HFFc6 (cell line): ENCODE data around the gene C5orf24. TPM values are rescaled to one million over a fixed set of nuclear protein-coding genes. Genes with fewer than 3 reads are reported as not detected.

Experiments used
- DNase-seq: peaks from one replicate; pipeline ENCODE4 v3.0.0-alpha.2; 2018
- H3K27ac Mint-ChIP-seq: 2 replicates; pipeline ENCODE4 v1.8.0; 2020; ENCODE audit warnings: mild to moderate bottlenecking, mixed read lengths
- H3K27me3 Mint-ChIP-seq: 2 replicates; pipeline ENCODE4 v1.8.0; 2021; ENCODE audit warnings: mild to moderate bottlenecking, moderate library complexity, mixed read lengths; ENCODE audit not compliant: insufficient read depth
- H3K36me3 Mint-ChIP-seq: 2 replicates; pipeline ENCODE4 v1.8.0; 2021; ENCODE audit warnings: low read depth, mixed read lengths
- H3K4me1 Mint-ChIP-seq: 2 replicates; pipeline ENCODE4 v1.8.0; 2020; ENCODE audit warnings: low read depth, mixed read lengths
- H3K4me3 Mint-ChIP-seq: 2 replicates; pipeline ENCODE4 v1.8.0; 2020; ENCODE audit warnings: mild to moderate bottlenecking, moderate library complexity, mixed read lengths
- H3K9me3 Mint-ChIP-seq: 2 replicates; pipeline ENCODE4 v1.8.0; 2020; ENCODE audit warnings: mild to moderate bottlenecking, mixed read lengths
- CTCF ChIP-seq: fragments of 200-600 bp; sonication (generic); IDR thresholded peaks from 2 replicates; pipeline ENCODE4 v1.5.0; 2021; ENCODE audit warnings: antibody characterized with exemption, mild to moderate bottlenecking
- total RNA-seq, 6 experiments: library from RNA; stranded (reverse); fragmentation: NEBNext Ultra II Directional; extraction: Animal tissue kit (Norgen Biotek cat#: 25700); gene quantifications; 2 replicates in 1 of 6; 3 replicates in 5 of 6; pipeline ENCODE4 v1.2.3, GENCODE V29; 2021

C5orf24 gene
- total RNA-seq, 6 experiments from 2014 or later: 48.8 to 61.5 (median 57.6) TPM

- peaks cover 22% of the 10 kb centered on the region for H3K4me1 Mint-ChIP-seq
- peak; percentile 4 for DNase-seq
- TF ChIP-seq CTCF: no peak
- H3K4me3 Mint-ChIP-seq: no peak overlapping the region
- no peaks in the 10 kb centered on the region for H3K9me3 Mint-ChIP-seq
- H3K36me3 Mint-ChIP-seq: peaks cover 9% of the 10 kb centered on the region
- no peaks in the 10 kb centered on the region; the same call in 1 of the 2 replicates for H3K27me3 Mint-ChIP-seq
- H3K27ac Mint-ChIP-seq: peak overlapping the region; percentile 63
Observed at GRCh38 chr5:134902071-134902801, 56.5 kb downstream of the C5orf24 start.

GRCh38 chr5:134904610-134905245 is 59.0 kb downstream of the C5orf24 start, which contains the start of gene PCBD2:
Gene PCBD2, plus strand, starts transcription at chr5:134905131. Its CDS starts 9 bp downstream, at chr5:134905140.
- Mint-ChIP-seq H3K4me3 (peak within 1 kb of the TSS; percentile 98), H3K36me3 (peaks cover 9% of the 10 kb centered on the region), H3K27me3 (no peaks in the 10 kb centered on the region; the same call in 1 of the 2 replicates), H3K4me1 (peaks cover 22% of the 10 kb centered on the region), H3K27ac (peak within 1 kb of the TSS; percentile 96), H3K9me3 (no peaks in the 10 kb centered on the region)
- peak; percentile 93 for TF ChIP-seq CTCF
- peak; percentile 85 for DNase-seq

GRCh38 chr5:134905246-134905996 is 59.7 kb downstream of the C5orf24 start:
- TF ChIP-seq CTCF: peak; percentile 91
- H3K4me3 Mint-ChIP-seq: peak overlapping the region; percentile 98

GRCh38 chr5:134906811-134907210 is 61.0 kb downstream of the C5orf24 start:
- Mint-ChIP-seq H3K4me1 (peaks cover 21% of the 10 kb centered on the region), H3K4me3 (peak overlapping the region; percentile 50; the same call in 1 of the 2 replicates), H3K9me3 (no peaks in the 10 kb centered on the region), H3K36me3 (peaks cover 4% of the 10 kb centered on the region; the same call in 1 of the 2 replicates), H3K27me3 (no peaks in the 10 kb centered on the region; the same call in 1 of the 2 replicates), H3K27ac (peak overlapping the region; percentile 42)
- TF ChIP-seq CTCF: no peak
- no peak for DNase-seq

More at GRCh38 chr5:134905246-134905996, 59.7 kb downstream of the C5orf24 start:
- Mint-ChIP-seq H3K4me1 (peaks cover 22% of the 10 kb centered on the region), H3K9me3 (no peaks in the 10 kb centered on the region), H3K36me3 (peaks cover 4% of the 10 kb centered on the region; the same call in 1 of the 2 replicates), H3K27ac (peak overlapping the region; percentile 96), H3K27me3 (no peaks in the 10 kb centered on the region; the same call in 1 of the 2 replicates)
- peak; percentile 67 for DNase-seq

Other genes starting within 250 kb of the C5orf24 start
- 100 to 1,000 TPM in 4 of 6 experiments, 10 to 100 TPM in 2; 94.0 to 108 (median 103) TPM for gene SAR1B, start 213.1 kb upstream of the C5orf24 start, total RNA-seq
- 10 to 100 TPM; 37.3 to 45.5 (median 42.2) TPM for gene SEC24A, start 197.2 kb upstream of the C5orf24 start, total RNA-seq
- 10 to 100 TPM; 25.2 to 35.1 (median 26.3) TPM for gene CAMLG, start 107.4 kb upstream of the C5orf24 start, total RNA-seq
- 10 to 100 TPM; 31.2 to 46.4 (median 43.3) TPM for gene DDX46, start 87.2 kb upstream of the C5orf24 start, total RNA-seq
- 100 to 1,000 TPM; 106 to 127 (median 125) TPM for gene TXNDC15, start 28.4 kb downstream of the C5orf24 start, total RNA-seq
- gene PCBD2, start 59.2 kb downstream of the C5orf24 start, total RNA-seq: 10 to 100 TPM in 3 of 6 experiments, 1 to 10 TPM in 3; 8.6 to 11.4 (median 10.0) TPM
- gene CATSPER3, start 121.9 kb downstream of the C5orf24 start, total RNA-seq: under 1 TPM in 3 of 6 experiments, not detected in 3; 0.14 to 0.25 (median 0.19) TPM
- gene PITX1, start 188.3 kb downstream of the C5orf24 start, total RNA-seq: 10 to 100 TPM; 13.4 to 26.0 (median 14.8) TPM